IgD-negative memory B cell (primary cell): Measurements from ENCODE around the gene NAXD. TPM values are rescaled to one million over a fixed set of nuclear protein-coding genes. Genes with fewer than 3 reads are reported as not detected.
"Not testable (repeated sequence)": the region's sequence is repeated elsewhere in the genome, so short reads cannot be mapped to it uniquely, and the experiment has no call there.

Experiments
- H3K27ac Mint-ChIP-seq, 3 donors: one replicate each; pipeline ENCODE4 v1.8.0; 2020 to 2022; ENCODE audit warnings: mild to moderate bottlenecking in 3 of 3, mixed read lengths in 3 of 3, moderate library complexity in 1 of 3
- H3K27me3 Mint-ChIP-seq: one replicate; pipeline ENCODE4 v1.8.0; 2021; ENCODE audit warnings: mixed read lengths
- H3K36me3 Mint-ChIP-seq: one replicate; pipeline ENCODE4 v1.8.0; 2020; ENCODE audit warnings: mild to moderate bottlenecking, mixed read lengths
- H3K4me1 Mint-ChIP-seq, 3 donors: one replicate each; pipeline ENCODE4 v1.8.0; 2020 to 2022; ENCODE audit warnings: mixed read lengths in 3 of 3, mild to moderate bottlenecking in 1 of 3
- H3K4me3 Mint-ChIP-seq, 4 donors: one replicate each; pipeline ENCODE4 v1.8.0; 2020 to 2022; ENCODE audit warnings: mild to moderate bottlenecking in 4 of 4, mixed read lengths in 4 of 4, moderate library complexity in 3 of 4
- H3K9me3 Mint-ChIP-seq, 3 donors: one replicate each; pipeline ENCODE4 v1.8.0; 2020 to 2021; ENCODE audit warnings: mixed read lengths in 3 of 3, mild to moderate bottlenecking in 1 of 3
- polyA plus RNA-seq: library from polyadenylated mRNA; unstranded; fragments of 300-500 nt; fragmentation: Illumina TruSeq; gene quantifications from one replicate; pipeline ENCODE4 v1.2.3, GENCODE V29; 2021

NAXD gene
- polyA plus RNA-seq, 1 donor from 2014 or later = 20.5 TPM

DNA sequence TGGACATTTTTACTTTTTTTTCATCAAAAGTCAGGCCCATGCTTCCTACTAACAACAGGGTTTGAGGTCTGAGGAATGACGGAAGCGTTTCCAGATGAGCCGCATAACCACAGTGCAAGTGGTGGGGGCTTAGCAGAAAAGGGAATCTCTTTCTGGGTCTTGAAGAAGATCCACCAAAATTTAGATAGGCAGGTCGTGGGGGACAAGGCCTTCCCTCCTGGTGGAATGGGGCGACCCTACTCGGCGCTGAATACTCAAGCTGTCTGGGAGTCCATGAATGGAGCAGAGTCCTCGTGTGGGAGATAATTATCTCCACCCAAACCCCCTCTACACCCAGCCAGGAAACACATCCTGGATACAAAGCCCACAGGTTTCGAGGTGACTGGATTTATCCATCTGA lies 53.7 kb downstream of the NAXD start:
- Mint-ChIP-seq H3K27ac (no peak overlapping the region), H3K9me3 (no peaks in the 10 kb centered on the region), H3K4me3 (no peak overlapping the region), H3K4me1 (peaks cover 14 to 36% (median 25%) of the 10 kb centered on the region in 3 donors), H3K27me3 (no peaks in the 10 kb centered on the region), H3K36me3 (peaks cover 15% of the 10 kb centered on the region)

DNA sequence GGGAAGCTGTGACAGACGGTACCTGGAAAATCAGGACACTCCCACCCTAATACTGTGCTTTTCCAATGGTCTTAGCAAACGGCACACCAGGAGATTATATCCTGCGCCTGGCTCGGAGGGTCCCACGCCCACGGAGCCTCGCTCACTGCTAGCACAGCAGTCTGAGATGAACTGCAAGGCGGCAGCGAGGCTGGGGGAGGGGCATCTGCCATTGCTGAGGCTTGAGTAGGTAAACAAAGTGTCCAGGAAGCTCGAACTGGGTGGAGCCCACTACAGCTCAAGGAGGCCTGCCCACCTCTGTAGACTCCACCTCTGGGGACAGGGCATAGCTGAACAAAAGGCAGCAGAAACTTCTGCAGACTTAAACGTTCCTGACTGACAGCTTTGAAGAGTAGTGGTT lies 54.5 kb downstream of the NAXD start:
- H3K27me3 Mint-ChIP-seq, H3K4me3 Mint-ChIP-seq, H3K9me3 Mint-ChIP-seq, H3K27ac Mint-ChIP-seq: not testable (repeated sequence)
- Mint-ChIP-seq H3K36me3 (peaks cover 14% of the 10 kb centered on the region), H3K4me1 (peaks cover 14 to 39% (median 31%) of the 10 kb centered on the region in 3 donors)

DNA sequence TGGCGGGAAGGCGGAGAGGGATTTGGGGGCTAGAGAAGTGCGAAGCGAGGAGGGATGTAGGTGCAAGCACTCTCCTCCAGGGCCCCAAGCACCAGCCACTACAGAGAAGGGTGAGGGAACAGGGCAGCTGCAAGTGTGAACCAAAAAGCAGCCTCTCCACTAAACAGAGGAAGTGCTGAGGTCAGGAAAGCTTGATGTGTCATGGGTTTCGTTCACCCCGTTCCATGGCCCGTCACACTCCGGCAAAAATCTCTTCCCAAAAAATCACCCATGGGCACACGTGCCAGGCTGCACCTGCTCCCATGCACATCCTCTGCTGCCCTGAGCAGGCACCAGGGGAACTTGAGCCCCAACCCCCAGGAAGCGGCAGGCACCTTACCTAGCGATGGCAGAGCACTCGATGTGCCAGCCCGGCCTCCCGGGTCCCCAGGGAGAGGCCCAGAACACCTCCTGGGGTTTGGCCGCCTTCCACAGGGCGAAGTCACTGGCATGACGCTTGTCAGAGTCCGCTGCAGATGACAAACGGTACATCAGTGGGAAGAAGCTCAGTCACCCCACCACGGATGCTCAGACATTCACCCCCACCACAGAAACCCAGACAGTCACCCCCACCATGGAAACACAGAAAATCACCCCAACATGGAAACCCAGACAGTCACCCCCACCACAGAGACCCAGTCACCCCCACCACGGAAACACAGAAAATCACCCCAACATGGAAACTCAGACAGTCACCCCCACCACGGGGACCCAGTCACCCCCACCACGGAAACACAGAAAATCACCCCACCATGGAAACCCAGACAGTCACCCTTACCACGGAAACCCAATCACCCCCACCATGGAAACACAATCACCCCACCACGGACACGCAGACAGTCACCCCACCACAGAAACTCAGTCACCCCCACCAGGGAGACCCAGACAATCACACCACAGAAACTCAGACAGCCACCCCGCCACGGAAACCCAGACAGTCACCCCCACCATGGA lies 61.5 kb downstream of the NAXD start:
- Mint-ChIP-seq H3K4me3 (peak overlapping the region; percentile 86 to 98 (median 90)), H3K36me3 (peaks cover 8% of the 10 kb centered on the region), H3K9me3 (no peaks in the 10 kb centered on the region), H3K27ac (peak overlapping the region; percentile 97 to 100 (median 100)), H3K4me1 (peaks cover 19 to 52% (median 45%) of the 10 kb centered on the region in 3 donors), H3K27me3 (no peaks in the 10 kb centered on the region)

DNA sequence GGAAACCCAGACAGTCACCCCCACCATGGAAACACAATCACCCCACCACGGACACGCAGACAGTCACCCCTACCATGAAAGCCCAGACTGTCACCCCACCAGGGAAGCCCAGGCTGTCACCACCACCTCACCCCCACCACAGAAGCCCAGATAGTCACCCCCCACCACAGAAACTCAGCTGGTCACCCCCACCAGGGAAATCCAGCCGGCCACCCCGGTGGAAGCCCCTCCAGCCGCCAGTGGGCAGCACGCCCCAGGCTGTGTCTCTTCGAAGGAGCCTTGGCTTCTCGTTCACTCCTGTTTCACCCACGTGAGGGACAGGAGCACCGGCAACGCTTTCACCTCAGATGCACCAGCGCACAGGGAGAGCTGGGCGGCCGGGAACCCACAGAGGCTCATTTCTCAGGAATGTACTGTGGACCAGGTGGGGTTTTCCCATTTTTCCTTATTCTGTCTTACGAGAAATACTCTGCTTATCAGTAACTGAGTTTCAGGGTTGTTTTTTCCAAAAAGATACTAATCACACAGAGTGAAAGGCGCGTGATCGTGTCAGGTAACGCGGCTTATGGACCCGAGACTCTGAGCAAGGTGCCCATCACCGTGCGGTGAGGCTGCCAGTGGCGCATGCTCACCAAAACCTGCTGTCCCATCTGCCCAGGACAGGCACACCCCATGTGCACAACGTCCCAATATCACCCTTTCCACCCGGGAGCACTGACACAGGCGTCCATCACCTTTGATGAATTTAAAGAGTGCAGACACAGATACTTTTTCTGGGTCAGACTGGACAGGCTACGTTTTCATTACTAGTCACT lies 62.6 kb downstream of the NAXD start:
- H3K4me3 Mint-ChIP-seq = peak overlapping the region in 3 of 4 donors; percentile 27 to 68 (median 65)
- peak overlapping the region; percentile 73 to 100 (median 97) for H3K27ac Mint-ChIP-seq
- H3K9me3 Mint-ChIP-seq = no peaks in the 10 kb centered on the region
- no peaks in the 10 kb centered on the region for H3K27me3 Mint-ChIP-seq
- peaks cover 13 to 45% (median 40%) of the 10 kb centered on the region in 3 donors for H3K4me1 Mint-ChIP-seq
- peaks cover 6% of the 10 kb centered on the region for H3K36me3 Mint-ChIP-seq

DNA sequence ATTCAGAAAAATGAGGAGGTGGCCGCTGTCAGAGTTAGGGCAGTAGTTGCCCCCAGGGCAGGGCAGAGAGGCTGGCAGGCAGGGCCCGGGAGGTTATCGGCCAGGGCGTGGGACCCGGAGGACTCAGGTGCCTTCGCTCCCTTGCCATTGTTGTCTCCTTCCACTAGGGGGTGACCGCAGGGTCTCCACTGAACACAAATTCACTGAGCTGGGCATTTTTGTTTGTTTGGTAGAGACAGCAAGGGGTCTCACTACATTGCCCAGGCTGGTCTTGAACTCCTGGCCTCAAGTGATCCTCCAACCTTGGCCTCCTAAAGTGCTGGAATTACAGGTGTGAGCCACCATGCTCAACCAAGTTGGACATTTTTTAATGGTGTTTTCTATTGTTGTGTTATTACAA lies 65.5 kb downstream of the NAXD start:
- H3K36me3 Mint-ChIP-seq = peaks cover 6% of the 10 kb centered on the region
- peak overlapping the region in 1 of 4 donors; percentile 42 for H3K4me3 Mint-ChIP-seq
- H3K27ac Mint-ChIP-seq = peak overlapping the region in 2 of 3 donors; percentile 70 to 76
- no peaks in the 10 kb centered on the region for H3K27me3 Mint-ChIP-seq
- H3K4me1 Mint-ChIP-seq = peaks cover 18 to 31% (median 30%) of the 10 kb centered on the region in 3 donors
- no peaks in the 10 kb centered on the region for H3K9me3 Mint-ChIP-seq

DNA sequence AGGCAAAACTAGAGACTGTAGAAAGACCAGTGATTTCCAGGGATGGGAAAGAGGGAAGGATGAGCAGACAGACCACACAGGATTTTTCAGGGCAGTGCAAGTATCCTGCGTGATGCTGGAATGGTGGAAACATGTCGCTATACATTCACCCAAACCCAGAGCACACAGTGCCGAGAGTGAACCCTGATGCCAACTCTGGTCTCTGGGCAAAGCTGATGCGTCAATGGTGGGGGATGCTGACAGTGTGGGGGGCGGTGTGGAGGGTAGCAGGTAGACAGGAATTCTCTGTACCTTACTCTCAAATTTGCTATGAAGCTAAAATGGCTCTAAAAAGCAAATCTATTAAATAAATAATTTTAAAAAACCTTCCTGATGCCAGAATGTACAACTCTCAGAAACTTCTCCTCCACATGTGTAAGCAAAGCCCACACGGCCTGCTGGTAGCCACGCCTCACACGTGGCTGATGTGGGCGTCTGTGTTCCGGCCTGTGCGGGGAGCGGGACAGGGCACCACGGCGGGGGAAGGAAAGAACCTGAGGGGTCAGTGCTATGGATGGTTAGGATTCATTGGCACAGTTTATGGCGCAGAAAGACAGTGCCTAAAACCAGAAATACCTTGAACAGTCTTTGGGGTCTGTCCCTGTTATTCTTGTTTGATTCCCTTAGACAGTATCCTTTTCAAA lies 66.7 kb downstream of the NAXD start:
- H3K27me3 Mint-ChIP-seq = no peaks in the 10 kb centered on the region
- peaks cover 9 to 19% (median 19%) of the 10 kb centered on the region in 3 donors for H3K4me1 Mint-ChIP-seq
- no peak overlapping the region for H3K4me3 Mint-ChIP-seq
- no peaks in the 10 kb centered on the region for H3K9me3 Mint-ChIP-seq
- peaks cover 2% of the 10 kb centered on the region for H3K36me3 Mint-ChIP-seq
- peak overlapping the region in 2 of 3 donors; percentile 19 to 81 for H3K27ac Mint-ChIP-seq

DNA sequence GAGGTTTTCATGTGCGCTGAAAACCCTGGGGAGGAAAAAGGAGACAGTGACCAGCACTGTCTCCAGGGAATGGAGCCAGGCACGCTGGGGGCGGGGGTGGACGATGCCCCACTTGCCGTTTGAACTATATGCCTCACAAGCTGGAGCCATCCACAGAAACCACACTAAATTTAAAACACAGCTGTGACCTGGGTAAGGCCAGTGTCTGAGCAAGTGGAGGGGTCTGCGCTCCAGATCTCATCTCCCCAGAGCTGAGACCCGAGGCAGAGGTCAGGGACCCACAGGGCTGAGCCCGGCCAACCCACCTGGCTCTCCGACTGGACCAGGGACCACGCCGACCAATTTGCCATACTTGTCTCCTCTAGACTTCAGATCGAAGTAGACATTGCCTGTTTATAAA lies 67.4 kb downstream of the NAXD start:
- Mint-ChIP-seq H3K36me3 (peaks cover 2% of the 10 kb centered on the region), H3K4me3 (no peak overlapping the region), H3K27me3 (no peaks in the 10 kb centered on the region), H3K4me1 (peaks cover 9 to 19% (median 19%) of the 10 kb centered on the region in 3 donors), H3K9me3 (no peaks in the 10 kb centered on the region), H3K27ac (peak overlapping the region in 1 of 3 donors; percentile 19)

DNA sequence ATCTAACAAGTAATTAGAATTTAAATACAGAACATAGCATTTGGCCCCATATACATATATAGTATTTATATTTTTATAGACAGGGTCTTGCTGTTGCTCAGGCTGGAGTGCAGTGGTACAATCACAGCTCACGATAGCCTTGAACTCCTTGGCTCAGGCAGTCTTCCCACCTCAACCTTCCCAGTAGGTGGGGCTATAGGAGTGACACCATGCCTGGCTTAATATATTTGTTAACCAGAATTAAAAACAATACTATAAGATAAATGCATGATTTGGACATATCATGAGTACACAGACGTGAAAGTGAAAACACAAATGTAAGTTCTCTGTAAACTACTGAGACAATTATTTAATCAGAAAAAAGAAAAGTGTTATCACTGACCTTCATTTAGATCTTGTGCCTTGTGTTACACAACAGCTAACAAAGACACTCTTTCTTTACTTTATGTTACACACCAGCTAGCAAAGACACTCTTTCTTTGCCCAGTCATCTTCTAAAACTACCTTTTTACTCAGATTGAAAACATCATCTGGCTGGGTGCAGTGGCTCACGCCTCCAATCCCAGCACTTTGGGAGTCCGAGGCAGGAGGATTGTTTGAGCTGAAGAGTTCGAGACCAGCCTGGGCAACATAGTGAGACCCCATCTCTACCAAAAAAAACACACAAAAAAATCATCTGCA lies 68.0 kb downstream of the NAXD start:
- no peak overlapping the region for H3K4me3 Mint-ChIP-seq
- H3K36me3 Mint-ChIP-seq = peaks cover 1% of the 10 kb centered on the region
- H3K4me1 Mint-ChIP-seq = peaks cover 6 to 17% (median 16%) of the 10 kb centered on the region in 3 donors
- H3K27ac Mint-ChIP-seq = peak overlapping the region in 2 of 3 donors; percentile 73 to 78
- H3K27me3 Mint-ChIP-seq = no peaks in the 10 kb centered on the region
- H3K9me3 Mint-ChIP-seq = no peaks in the 10 kb centered on the region

DNA sequence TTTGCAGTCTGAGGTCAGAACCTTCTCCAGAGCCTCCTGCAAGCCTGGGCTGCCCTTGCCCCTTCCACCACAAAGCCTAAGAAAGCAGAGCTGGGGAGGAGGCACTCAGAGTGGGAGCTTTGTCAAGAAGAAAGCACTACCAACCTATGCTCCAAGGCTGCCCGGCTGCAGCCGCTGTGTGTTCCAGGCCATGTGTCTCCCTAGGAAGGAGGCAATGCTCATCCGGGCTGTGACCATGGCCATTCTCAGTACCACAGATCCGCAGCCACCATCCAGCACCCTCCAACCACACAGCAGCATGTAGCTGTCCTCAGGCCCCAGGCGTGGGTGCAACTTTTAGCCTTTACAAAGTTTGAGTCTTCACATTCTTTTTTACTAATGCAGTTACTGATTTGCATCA lies 68.6 kb downstream of the NAXD start:
- H3K4me1 Mint-ChIP-seq = peaks cover 5 to 13% (median 10%) of the 10 kb centered on the region in 3 donors
- H3K27ac Mint-ChIP-seq = peak overlapping the region in 1 of 3 donors; percentile 78
- no peaks in the 10 kb centered on the region for H3K27me3 Mint-ChIP-seq
- no peaks in the 10 kb centered on the region for H3K36me3 Mint-ChIP-seq
- no peak overlapping the region for H3K4me3 Mint-ChIP-seq
- H3K9me3 Mint-ChIP-seq = no peaks in the 10 kb centered on the region

DNA sequence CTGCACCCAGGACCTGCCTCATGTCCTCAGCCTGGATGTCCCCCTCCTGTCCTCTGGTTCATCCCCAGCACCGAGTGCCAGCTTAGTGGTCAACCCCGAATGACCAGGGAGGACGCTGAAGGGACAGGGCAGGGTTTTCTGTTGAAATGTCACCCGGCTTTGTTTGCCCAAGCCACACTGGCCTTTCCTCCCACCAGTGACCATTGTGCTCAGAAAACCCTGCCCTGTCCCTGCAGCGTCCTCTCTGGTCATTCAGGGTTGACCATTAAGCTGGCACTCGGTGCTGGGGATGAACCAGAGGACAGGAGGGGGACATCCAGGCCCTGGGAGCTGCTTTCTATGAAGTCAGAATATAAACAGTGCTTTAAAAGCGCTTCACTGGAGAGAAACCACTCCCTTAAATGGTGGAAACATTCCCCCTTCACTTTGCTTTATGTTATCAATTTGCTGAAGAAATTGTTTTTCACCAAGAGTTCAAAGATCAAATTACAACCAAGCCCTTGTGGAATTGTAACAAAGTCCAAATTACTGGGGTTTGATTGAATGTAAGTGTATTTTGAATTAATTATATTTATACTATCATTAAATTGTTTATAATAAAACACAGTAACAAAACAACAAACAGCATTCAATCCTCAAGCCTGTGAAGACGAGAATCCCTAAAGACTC lies 69.2 kb downstream of the NAXD start:
- H3K27me3 Mint-ChIP-seq = no peaks in the 10 kb centered on the region
- H3K4me3 Mint-ChIP-seq = no peak overlapping the region
- peaks cover 5 to 13% (median 9%) of the 10 kb centered on the region in 3 donors for H3K4me1 Mint-ChIP-seq
- H3K36me3 Mint-ChIP-seq = no peaks in the 10 kb centered on the region
- no peaks in the 10 kb centered on the region for H3K9me3 Mint-ChIP-seq
- no peak overlapping the region for H3K27ac Mint-ChIP-seq

DNA sequence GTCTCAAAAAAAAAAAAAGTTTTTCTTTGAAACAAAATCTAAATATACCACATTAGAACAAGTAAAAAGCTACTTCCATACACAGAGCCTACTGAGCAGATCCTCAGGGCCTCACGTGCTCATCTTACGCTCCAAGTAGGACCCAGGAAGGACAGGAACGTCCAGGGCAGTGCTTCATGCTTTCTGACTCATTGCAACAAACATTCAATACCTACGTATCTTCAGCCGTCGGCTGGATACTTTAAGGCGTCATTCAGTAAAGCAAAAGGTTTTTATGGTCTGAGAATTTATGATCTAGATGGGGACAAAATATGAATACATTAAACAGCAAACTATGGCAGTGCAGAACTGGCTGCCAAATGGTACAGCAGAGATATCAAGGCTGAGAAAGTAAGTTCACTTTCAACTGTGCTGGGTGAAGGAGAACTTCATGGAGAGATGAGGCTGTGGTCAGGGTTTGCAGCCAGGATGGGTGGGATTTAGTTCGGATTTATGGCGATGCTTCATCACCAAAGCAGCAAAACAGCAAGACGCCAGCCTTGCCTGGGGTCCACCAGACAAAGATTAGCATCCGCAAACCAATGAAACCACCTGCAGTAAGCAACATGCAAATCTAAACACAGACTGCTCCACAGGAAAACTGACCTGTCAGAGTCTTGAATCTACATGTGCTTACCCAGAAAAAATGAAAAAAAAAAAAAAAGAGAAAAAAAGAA lies 70.1 kb downstream of the NAXD start:
- Mint-ChIP-seq H3K36me3 (no peaks in the 10 kb centered on the region), H3K9me3 (no peaks in the 10 kb centered on the region), H3K27ac (peak overlapping the region in 1 of 3 donors; percentile 84), H3K4me1 (peaks cover 5 to 15% (median 8%) of the 10 kb centered on the region in 3 donors), H3K27me3 (no peaks in the 10 kb centered on the region), H3K4me3 (no peak overlapping the region)

DNA sequence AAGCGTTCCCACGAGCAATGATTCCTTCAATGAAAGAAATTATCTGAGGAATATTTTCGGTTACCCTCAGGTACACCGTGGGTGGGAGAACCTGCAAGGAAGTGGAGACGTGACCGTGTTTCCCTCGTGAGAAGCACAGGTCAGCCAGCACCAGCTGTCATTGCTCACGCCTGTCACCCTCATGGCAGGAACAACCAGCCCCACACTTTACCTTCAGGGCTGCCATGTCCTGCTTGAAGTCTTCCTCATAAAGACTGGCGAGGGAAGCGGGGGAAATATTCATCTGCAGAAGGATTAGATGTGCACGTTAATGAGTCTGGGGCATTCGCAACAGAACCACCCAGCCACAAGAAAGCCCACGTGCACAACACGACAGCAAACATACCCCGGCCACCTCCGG lies 72.4 kb downstream of the NAXD start:
- Mint-ChIP-seq H3K36me3 (no peaks in the 10 kb centered on the region), H3K27me3 (no peaks in the 10 kb centered on the region), H3K4me3 (no peak overlapping the region), H3K27ac (no peak overlapping the region), H3K4me1 (peaks cover 3 to 6% (median 5%) of the 10 kb centered on the region in 3 donors), H3K9me3 (no peaks in the 10 kb centered on the region)

DNA sequence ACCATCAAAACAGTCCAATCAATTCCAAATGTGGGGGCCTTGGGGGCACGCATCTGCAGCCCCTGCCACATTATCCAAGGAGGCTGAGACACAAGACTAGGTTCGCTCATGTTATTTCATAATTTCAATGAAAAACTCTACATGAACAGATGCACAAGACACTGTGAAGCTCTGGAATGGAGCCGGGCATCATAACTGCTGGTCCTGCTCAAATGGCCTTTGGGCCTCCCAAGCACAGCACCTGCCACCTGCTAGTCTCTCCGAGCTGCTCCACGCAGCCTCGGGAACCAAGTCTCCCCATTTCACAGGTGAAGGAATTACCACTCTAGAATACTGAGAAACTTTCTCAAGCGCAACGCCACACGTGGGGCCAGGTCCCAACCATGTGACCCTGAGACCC lies 73.7 kb downstream of the NAXD start:
- Mint-ChIP-seq H3K4me3 (no peak overlapping the region), H3K27me3 (no peaks in the 10 kb centered on the region), H3K4me1 (peaks cover 3 to 6% (median 5%) of the 10 kb centered on the region in 3 donors), H3K9me3 (no peaks in the 10 kb centered on the region), H3K27ac (no peak overlapping the region), H3K36me3 (no peaks in the 10 kb centered on the region)
